GM12872 (cell line): Measurements from ENCODE around the gene CACNA1B.

Experiments used
- CTCF ChIP-seq: IDR thresholded peaks from 3 replicates; pipeline ENCODE4 v1.5.1; 2011; ENCODE audit warnings: low read depth, mild to moderate bottlenecking, low read length, moderate library complexity; ENCODE audit not compliant: insufficient read depth

CACNA1B gene

GRCh38 chr9:138033950-138034349, 156.4 kb downstream of the CACNA1B start:
- no peak for TF ChIP-seq CTCF

- TF ChIP-seq CTCF: no peak
Observed at GRCh38 chr9:138037140-138037539, 159.6 kb downstream of the CACNA1B start.

- no peak for TF ChIP-seq CTCF
Observed at GRCh38 chr9:138038244-138038671, 160.7 kb downstream of the CACNA1B start.

GRCh38 chr9:138040446-138041430, 163.2 kb downstream of the CACNA1B start:
- TF ChIP-seq CTCF: no peak

GRCh38 chr9:138042146-138042545, 164.6 kb downstream of the CACNA1B start:
- TF ChIP-seq CTCF: no peak

- TF ChIP-seq CTCF: no peak
Observed at GRCh38 chr9:138042640-138043039, 165.1 kb downstream of the CACNA1B start.

GRCh38 chr9:138043061-138043410, 165.5 kb downstream of the CACNA1B start:
- no peak for TF ChIP-seq CTCF
